ENCODE data around the gene PRPF39.
A peak's percentile ranks its signal among the peaks of the same experiment; 100 is the strongest.

The PRPF39 gene

GRCh38 chr14:45082420-45082819 lies 1.5 kb upstream of the PRPF39 start:
- no peak for DNase-seq

- DNase-seq = no peak
Observed at GRCh38 chr14:45083617-45083975, 320 bp upstream of the PRPF39 start.

GRCh38 chr14:45084946-45085346 lies 1.0 kb downstream of the PRPF39 start:
- DNase-seq = no peak

GRCh38 chr14:45089813-45090212 lies 5.9 kb downstream of the PRPF39 start:
- DNase-seq = no peak

- DNase-seq = no peak
Observed at GRCh38 chr14:45091710-45092109, 7.8 kb downstream of the PRPF39 start.

- no peak for DNase-seq
Observed at GRCh38 chr14:45094275-45094674, 10.4 kb downstream of the PRPF39 start.

- DNase-seq = no peak
Observed at GRCh38 chr14:45095143-45095542, 11.2 kb downstream of the PRPF39 start.

GRCh38 chr14:45096218-45096617 lies 12.3 kb downstream of the PRPF39 start:
- DNase-seq = no peak

- no peak for DNase-seq
Observed at GRCh38 chr14:45103806-45104205, 19.9 kb downstream of the PRPF39 start.

- no peak for DNase-seq
Observed at GRCh38 chr14:45104561-45104960, 20.6 kb downstream of the PRPF39 start.

- DNase-seq = no peak
Observed at GRCh38 chr14:45112896-45113781, 29.2 kb downstream of the PRPF39 start.

GRCh38 chr14:45114327-45114726 lies 30.4 kb downstream of the PRPF39 start:
- no peak for DNase-seq

- DNase-seq = no peak
Observed at GRCh38 chr14:45118594-45118993, 34.7 kb downstream of the PRPF39 start.

GRCh38 chr14:45120096-45120495 lies 36.2 kb downstream of the PRPF39 start:
- DNase-seq = no peak

GRCh38 chr14:45123271-45123670 lies 39.4 kb downstream of the PRPF39 start:
- no peak for DNase-seq

GRCh38 chr14:45125754-45126153 lies 41.8 kb downstream of the PRPF39 start:
- DNase-seq = no peak

- no peak for DNase-seq
Observed at GRCh38 chr14:45128963-45129629, 45.2 kb downstream of the PRPF39 start.

GRCh38 chr14:45133683-45134050 lies 49.8 kb downstream of the PRPF39 start:
- no peak for DNase-seq

- DNase-seq = peak; percentile 98
Observed at GRCh38 chr14:45134051-45134958, 50.4 kb downstream of the PRPF39 start, which contains the start of gene FKBP3. Gene FKBP3 (minus strand): TSS chr14:45134481. CDS start chr14:45134456, 25 bp downstream.

GRCh38 chr14:45135156-45135555 lies 51.2 kb downstream of the PRPF39 start:
- no peak for DNase-seq

GRCh38 chr14:45135659-45136395 lies 51.9 kb downstream of the PRPF39 start, which contains the start of gene FANCM:
Gene FANCM (plus strand): TSS chr14:45135930. CDS start chr14:45136032, 102 bp downstream.
- DNase-seq = peak; percentile 86

GRCh38 chr14:45136399-45136798 lies 52.5 kb downstream of the PRPF39 start:
- DNase-seq = no peak

All from CD4-positive, alpha-beta T cell treated with Interferon gamma for 1 hour (primary cell).